Measurements from ENCODE around the gene AGL. TPM values are rescaled to one million over a fixed set of nuclear protein-coding genes. Genes with fewer than 3 reads are reported as not detected.

The AGL gene
- total RNA-seq, 4 donors from 2014 or later = 22.6 to 34.4 (median 30.4) TPM

- TF ChIP-seq, protein P1, sequence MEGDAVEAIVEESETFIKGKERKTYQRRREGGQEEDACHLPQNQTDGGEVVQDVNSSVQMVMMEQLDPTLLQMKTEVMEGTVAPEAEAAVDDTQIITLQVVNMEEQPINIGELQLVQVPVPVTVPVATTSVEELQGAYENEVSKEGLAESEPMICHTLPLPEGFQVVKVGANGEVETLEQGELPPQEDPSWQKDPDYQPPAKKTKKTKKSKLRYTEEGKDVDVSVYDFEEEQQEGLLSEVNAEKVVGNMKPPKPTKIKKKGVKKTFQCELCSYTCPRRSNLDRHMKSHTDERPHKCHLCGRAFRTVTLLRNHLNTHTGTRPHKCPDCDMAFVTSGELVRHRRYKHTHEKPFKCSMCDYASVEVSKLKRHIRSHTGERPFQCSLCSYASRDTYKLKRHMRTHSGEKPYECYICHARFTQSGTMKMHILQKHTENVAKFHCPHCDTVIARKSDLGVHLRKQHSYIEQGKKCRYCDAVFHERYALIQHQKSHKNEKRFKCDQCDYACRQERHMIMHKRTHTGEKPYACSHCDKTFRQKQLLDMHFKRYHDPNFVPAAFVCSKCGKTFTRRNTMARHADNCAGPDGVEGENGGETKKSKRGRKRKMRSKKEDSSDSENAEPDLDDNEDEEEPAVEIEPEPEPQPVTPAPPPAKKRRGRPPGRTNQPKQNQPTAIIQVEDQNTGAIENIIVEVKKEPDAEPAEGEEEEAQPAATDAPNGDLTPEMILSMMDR (IDR thresholded peaks at IDR 0.05; ENCODE audit: low read depth) = no peak
These were observed 100.3 kb downstream of the AGL start for GRCh38 chr1:99950486-99950885.

- TF ChIP-seq, protein P1 (IDR thresholded peaks at IDR 0.05; ENCODE audit: low read depth) = no peak
These were observed 102.4 kb downstream of the AGL start for GRCh38 chr1:99952522-99952921.

GRCh38 chr1:99955375-99955774 lies 105.2 kb downstream of the AGL start:
- TF ChIP-seq, protein P1 (IDR thresholded peaks at IDR 0.05; ENCODE audit: low read depth) = no peak

- TF ChIP-seq, protein P1 (IDR thresholded peaks at IDR 0.05; ENCODE audit: low read depth) = no peak
These were observed 106.6 kb downstream of the AGL start for GRCh38 chr1:99956755-99957154.

DNA sequence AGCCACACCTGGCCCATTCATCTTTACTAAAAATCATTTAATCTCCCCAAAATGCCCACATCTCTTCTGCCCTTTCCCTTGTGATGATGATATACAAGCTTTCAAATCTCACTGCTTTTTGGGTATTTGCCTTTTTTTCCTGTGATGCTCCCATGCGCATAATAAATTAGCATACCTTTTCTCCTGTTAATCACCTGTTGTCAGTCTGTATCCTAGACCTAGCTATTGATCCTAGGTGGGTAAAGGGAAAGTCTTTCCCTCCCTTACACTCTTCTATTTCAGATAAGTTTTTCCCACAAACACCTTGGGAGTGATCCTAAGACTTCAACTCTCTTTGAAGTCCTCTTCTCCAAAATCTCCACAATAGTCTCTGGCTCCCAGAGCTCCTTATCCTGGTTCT lies 107.7 kb downstream of the AGL start:
- TF ChIP-seq, protein P1 (IDR thresholded peaks at IDR 0.05; ENCODE audit: low read depth) = no peak

GRCh38 chr1:99963041-99963795 lies 113.1 kb downstream of the AGL start:
- TF ChIP-seq, protein P1 (IDR thresholded peaks at IDR 0.05; ENCODE audit: low read depth) = no peak

GRCh38 chr1:99964806-99965205 lies 114.6 kb downstream of the AGL start:
- TF ChIP-seq, protein P1 (IDR thresholded peaks at IDR 0.05; ENCODE audit: low read depth) = no peak

All from subcutaneous adipose tissue (tissue), 4 donors.